Measurements from ENCODE around the gene LRP6. TPM values are rescaled to one million over a fixed set of nuclear protein-coding genes. Genes with fewer than 3 reads are reported as not detected.

LRP6 gene
- total and polyA plus RNA-seq, 3 donors from 2014 or later, result 11.5 to 42.6 (median 39.3) TPM

DNA sequence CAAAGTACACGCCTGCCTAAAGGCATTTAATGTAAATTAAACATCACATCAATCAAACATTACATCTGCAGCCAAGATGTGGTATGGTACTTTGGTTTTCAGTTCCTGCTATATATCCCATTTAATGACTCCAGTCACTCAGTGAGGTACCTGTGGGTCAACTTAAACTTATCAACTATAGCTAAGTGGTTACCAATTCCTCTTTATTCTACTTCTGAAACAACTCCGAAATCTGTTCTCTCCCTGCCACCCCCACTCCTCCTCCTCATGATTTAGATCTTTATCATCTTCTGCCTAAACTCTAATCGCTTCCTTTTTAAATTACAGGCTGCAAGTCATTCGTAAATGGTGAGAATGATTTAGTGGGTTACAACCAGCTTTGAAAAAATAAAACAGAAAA lies 138.2 kb downstream of the LRP6 start:
- TF ChIP-seq, protein P1, sequence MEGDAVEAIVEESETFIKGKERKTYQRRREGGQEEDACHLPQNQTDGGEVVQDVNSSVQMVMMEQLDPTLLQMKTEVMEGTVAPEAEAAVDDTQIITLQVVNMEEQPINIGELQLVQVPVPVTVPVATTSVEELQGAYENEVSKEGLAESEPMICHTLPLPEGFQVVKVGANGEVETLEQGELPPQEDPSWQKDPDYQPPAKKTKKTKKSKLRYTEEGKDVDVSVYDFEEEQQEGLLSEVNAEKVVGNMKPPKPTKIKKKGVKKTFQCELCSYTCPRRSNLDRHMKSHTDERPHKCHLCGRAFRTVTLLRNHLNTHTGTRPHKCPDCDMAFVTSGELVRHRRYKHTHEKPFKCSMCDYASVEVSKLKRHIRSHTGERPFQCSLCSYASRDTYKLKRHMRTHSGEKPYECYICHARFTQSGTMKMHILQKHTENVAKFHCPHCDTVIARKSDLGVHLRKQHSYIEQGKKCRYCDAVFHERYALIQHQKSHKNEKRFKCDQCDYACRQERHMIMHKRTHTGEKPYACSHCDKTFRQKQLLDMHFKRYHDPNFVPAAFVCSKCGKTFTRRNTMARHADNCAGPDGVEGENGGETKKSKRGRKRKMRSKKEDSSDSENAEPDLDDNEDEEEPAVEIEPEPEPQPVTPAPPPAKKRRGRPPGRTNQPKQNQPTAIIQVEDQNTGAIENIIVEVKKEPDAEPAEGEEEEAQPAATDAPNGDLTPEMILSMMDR (IDR thresholded peaks at IDR 0.05), result no peak
- TF ChIP-seq POLR2A (IDR thresholded peaks at IDR 0.05), result no peak
- Histone ChIP-seq H3K4me3 (no peak overlapping the region), H3K36me3 (ENCODE audit: low read depth, missing control alignments) (no peaks in the 10 kb centered on the region), H3K4me1 (no peaks in the 10 kb centered on the region), H3K9me3 (no peaks in the 10 kb centered on the region), H3K27ac (no peak overlapping the region), H3K27me3 (no peaks in the 10 kb centered on the region)
- WGBS, 2 donors, result 78 to 91% methylated on average over 4 of the region's 4 CpGs
- intact Hi-C loops (cut with DNase I; ENCODE audit: low total_unique reads), result no loop called here
- no peak for DNase-seq

DNA sequence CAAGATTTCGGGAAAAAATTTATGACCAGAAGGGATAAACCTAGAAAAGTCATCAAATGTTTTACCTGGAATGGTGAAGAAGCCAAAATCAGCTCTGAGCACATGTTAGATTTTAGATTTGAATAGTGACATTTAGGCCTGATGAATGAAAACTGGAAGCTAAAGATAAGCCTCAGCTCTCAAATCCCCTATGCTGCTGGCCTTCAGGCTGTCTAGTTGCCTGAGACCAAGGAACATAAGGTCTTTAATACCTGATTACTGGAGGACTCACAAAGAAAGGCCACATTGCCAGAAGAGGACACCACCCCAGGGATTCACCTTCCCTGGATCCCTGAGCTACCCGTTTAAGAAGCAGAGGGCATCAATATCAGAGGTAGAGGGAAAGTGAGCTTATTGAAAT lies 139.5 kb downstream of the LRP6 start:
- Histone ChIP-seq H3K9me3 (no peaks in the 10 kb centered on the region), H3K27me3 (no peaks in the 10 kb centered on the region), H3K27ac (no peak overlapping the region), H3K4me1 (no peaks in the 10 kb centered on the region), H3K4me3 (no peak overlapping the region), H3K36me3 (ENCODE audit: low read depth, missing control alignments) (no peaks in the 10 kb centered on the region)
- intact Hi-C loops (cut with DNase I; ENCODE audit: low total_unique reads), result no loop called here
- 91 to 96% methylated on average over 2 of the region's 2 CpGs for WGBS, 2 donors
- TF ChIP-seq, protein P1 (IDR thresholded peaks at IDR 0.05), result no peak
- TF ChIP-seq POLR2A (IDR thresholded peaks at IDR 0.05), result no peak
- DNase-seq, result no peak

DNA sequence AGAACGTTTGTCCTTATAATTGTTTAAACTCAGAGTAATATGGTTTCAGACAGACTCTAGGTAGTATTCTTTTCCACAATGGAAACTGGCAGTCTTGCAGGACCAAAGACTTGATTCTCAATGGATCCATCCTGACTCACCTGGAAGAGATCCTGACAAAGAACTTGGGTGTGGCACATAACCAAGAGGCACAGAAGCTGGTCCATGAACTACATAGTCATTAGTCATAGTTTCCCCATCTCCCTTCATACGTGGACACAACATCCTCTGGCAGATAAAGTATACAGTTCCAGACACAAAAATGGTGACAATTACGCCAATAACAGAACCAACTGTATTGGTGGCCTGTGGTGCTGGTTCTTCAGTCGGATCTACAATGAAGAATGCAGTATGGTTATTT lies 140.3 kb downstream of the LRP6 start:
- Histone ChIP-seq H3K4me1 (no peaks in the 10 kb centered on the region), H3K36me3 (ENCODE audit: low read depth, missing control alignments) (no peaks in the 10 kb centered on the region), H3K4me3 (no peak overlapping the region), H3K27ac (no peak overlapping the region), H3K9me3 (no peaks in the 10 kb centered on the region), H3K27me3 (no peaks in the 10 kb centered on the region)
- TF ChIP-seq POLR2A (IDR thresholded peaks at IDR 0.05), result no peak
- TF ChIP-seq, protein P1 (IDR thresholded peaks at IDR 0.05), result no peak
- DNase-seq, result no peak
- intact Hi-C loops (cut with DNase I; ENCODE audit: low total_unique reads), result no loop called here
- 84 to 94% methylated on average over 4 of the region's 4 CpGs for WGBS, 2 donors

DNA sequence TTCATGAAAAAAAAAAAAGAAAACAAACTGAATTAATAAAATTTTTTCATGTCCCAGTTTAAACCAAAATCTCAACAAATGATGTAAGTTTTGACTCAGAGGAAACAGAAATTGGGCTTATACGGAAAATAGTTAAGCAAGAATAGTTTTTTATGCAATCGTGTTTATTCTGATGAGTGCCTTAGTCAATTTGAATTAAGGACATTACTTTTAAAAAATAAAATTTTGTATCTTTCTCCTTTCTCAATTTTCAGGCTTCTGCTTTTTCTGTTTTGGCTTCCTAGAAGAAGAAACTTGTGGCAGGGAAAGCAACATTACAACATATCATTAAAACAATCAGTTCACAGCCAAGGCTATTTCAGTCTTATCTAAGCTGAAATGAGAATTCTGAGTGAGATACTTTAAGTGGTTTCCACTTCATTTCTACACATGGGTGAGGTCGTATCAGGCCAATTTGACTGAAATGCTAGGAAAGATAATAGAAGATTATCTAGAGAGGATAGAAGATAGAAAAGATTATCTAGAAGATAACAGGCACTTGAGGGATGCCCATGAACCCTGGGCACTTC lies 143.7 kb downstream of the LRP6 start:
- no peak overlapping the region for H3K27ac ChIP-seq
- no peaks in the 10 kb centered on the region for H3K9me3 ChIP-seq
- no peaks in the 10 kb centered on the region for H3K36me3 ChIP-seq (ENCODE audit: low read depth, missing control alignments)
- no peaks in the 10 kb centered on the region for H3K4me1 ChIP-seq
- TF ChIP-seq, protein P1 (IDR thresholded peaks at IDR 0.05), result no peak
- no peak for TF ChIP-seq POLR2A (IDR thresholded peaks at IDR 0.05)
- no peak for DNase-seq
- 93 to 94% methylated on average over 3 of the region's 3 CpGs for WGBS, 2 donors
- H3K4me3 ChIP-seq, result no peak overlapping the region
- H3K27me3 ChIP-seq, result no peaks in the 10 kb centered on the region
- intact Hi-C loops (cut with DNase I; ENCODE audit: low total_unique reads), result no loop called here

DNA sequence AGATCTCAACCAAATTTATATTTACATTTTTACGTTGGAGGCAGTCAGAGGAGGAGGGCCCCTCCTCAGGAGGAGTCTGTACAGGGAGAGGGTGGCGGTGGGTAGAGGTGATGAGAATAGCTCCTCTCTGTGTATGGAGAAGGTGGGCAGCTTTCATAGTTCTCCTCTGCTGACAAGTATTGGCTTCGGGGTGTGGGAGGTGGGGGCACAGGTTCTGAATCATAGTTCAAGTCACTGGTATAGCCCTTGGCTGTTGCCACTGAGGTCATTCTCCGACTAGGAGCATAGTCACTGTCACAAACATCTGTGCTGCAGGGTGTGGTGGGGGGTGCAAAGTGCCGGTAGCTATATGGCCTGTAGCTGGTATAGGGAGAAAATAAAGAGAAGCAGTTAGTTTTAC lies 145.8 kb downstream of the LRP6 start:
- intact Hi-C loops (cut with DNase I; ENCODE audit: low total_unique reads), result no loop called here
- Histone ChIP-seq H3K27me3 (no peaks in the 10 kb centered on the region), H3K36me3 (ENCODE audit: low read depth, missing control alignments) (no peaks in the 10 kb centered on the region), H3K4me1 (no peaks in the 10 kb centered on the region), H3K9me3 (no peaks in the 10 kb centered on the region), H3K27ac (no peak overlapping the region), H3K4me3 (no peak overlapping the region)
- TF ChIP-seq POLR2A (IDR thresholded peaks at IDR 0.05), result no peak
- TF ChIP-seq, protein P1 (IDR thresholded peaks at IDR 0.05), result no peak
- DNase-seq, result no peak
- 89 to 92% methylated on average over 5 of the region's 5 CpGs for WGBS, 2 donors
